KMS-11 (cell line): Measurements from ENCODE around the gene PXN.

Source experiments
- H2AFZ ChIP-seq: fragments of 200-600 bp; sonication (generic); 2 replicates; pipeline ENCODE4 v1.6.1; 2016; ENCODE audit warnings: antibody characterized with exemption, mixed run types, low read depth
- H3K27ac ChIP-seq: fragments of 200-600 bp; sonication (generic); 2 replicates; pipeline ENCODE4 v1.6.1; 2016; ENCODE audit warnings: mild to moderate bottlenecking, mixed run types
- H3K27me3 ChIP-seq: fragments of 200-600 bp; sonication (generic); 2 replicates; pipeline ENCODE4 v1.6.1; 2017; ENCODE audit warnings: mild to moderate bottlenecking, low read depth, mixed run types, moderate library complexity; ENCODE audit not compliant: insufficient read depth
- H3K36me3 ChIP-seq: fragments of 200-600 bp; sonication (generic); 2 replicates; pipeline ENCODE4 v1.6.1; 2017; ENCODE audit warnings: mild to moderate bottlenecking, mixed run types; ENCODE audit not compliant: insufficient read depth
- H3K4me1 ChIP-seq: fragments of 200-600 bp; sonication (generic); 2 replicates; pipeline ENCODE4 v1.6.1; 2016; ENCODE audit warnings: mild to moderate bottlenecking, low read depth, mixed run types; ENCODE audit not compliant: poor library complexity, severe bottlenecking
- H3K4me2 ChIP-seq: fragments of 200-600 bp; sonication (generic); 2 replicates; pipeline ENCODE4 v1.7.0; 2016; ENCODE audit warnings: mild to moderate bottlenecking, mixed run types
- H3K4me3 ChIP-seq: fragments of 200-600 bp; sonication (generic); IDR thresholded peaks from 2 replicates; pipeline ENCODE4 v1.6.1; 2017; ENCODE audit warnings: low read depth, low read length, mixed read lengths; ENCODE audit not compliant: insufficient read depth
- H3K79me2 ChIP-seq: fragments of 200-600 bp; sonication (generic); 2 replicates; pipeline ENCODE4 v1.6.1; 2016; ENCODE audit warnings: low read depth, mixed run types; ENCODE audit not compliant: insufficient read depth
- H3K9ac ChIP-seq: fragments of 200-600 bp; sonication (generic); 2 replicates; pipeline ENCODE4 v1.6.1; 2016; ENCODE audit warnings: mild to moderate bottlenecking, mixed run types
- H4K20me1 ChIP-seq: fragments of 200-600 bp; sonication (generic); 2 replicates; pipeline ENCODE4 v1.6.1; 2016; ENCODE audit warnings: mild to moderate bottlenecking, mixed run types; ENCODE audit not compliant: insufficient read depth
- TF ChIP-seq, protein P1 (sequence below): fragments of 200-600 bp; sonication (generic); conservative IDR thresholded peaks from 2 replicates; pipeline ENCODE4 v1.6.1; 2017; ENCODE audit warnings: low read depth, mild to moderate bottlenecking, antibody characterized with exemption, low read length, moderate library complexity, mixed read lengths

PXN gene

DNA sequence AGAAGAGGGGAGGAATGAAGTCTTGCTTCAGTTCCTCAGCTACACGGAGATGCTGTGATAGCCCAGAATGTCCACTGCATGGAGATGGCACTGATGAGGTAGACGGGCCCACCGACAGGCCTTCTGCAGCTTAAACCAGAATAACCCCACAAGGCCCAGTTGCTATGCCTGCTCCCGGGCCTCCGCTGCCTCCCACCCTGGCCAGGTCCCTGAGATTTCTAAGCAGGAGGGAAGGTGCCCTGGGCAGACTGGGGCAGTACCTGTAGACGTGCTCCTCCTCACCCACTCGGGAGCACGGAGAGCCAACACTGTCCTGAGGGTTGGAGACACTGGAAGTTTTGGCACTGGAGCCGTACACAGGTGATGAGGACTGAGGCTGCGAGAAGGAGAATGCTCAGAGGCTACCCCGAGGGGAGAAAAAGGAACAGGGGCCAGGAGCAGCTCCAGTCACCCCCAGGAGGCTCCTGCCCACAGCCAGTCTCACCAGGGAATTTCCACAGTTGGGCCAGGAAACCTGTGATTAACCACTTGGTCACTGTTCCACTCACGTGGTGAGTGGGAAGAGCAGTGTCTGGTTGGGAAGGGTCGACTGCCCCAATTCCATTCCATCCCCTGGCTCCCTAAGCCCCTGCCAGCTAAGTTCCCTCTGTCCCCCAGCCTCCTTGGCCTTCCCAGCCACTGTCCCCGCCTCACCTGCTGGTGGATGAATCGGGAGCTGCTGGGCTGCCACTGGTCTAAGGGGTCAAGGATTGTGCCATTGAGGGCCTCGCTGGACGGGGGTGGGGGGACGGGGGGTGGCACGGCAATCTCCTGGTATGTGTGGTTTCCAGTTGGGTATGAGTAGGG is 41.8 kb downstream of the PXN start:
- H3K27me3 ChIP-seq: no peaks in the 10 kb centered on the region
- H3K4me1 ChIP-seq: peaks cover 8% of the 10 kb centered on the region
- H3K4me3 ChIP-seq: no peak overlapping the region
- TF ChIP-seq, protein P1, sequence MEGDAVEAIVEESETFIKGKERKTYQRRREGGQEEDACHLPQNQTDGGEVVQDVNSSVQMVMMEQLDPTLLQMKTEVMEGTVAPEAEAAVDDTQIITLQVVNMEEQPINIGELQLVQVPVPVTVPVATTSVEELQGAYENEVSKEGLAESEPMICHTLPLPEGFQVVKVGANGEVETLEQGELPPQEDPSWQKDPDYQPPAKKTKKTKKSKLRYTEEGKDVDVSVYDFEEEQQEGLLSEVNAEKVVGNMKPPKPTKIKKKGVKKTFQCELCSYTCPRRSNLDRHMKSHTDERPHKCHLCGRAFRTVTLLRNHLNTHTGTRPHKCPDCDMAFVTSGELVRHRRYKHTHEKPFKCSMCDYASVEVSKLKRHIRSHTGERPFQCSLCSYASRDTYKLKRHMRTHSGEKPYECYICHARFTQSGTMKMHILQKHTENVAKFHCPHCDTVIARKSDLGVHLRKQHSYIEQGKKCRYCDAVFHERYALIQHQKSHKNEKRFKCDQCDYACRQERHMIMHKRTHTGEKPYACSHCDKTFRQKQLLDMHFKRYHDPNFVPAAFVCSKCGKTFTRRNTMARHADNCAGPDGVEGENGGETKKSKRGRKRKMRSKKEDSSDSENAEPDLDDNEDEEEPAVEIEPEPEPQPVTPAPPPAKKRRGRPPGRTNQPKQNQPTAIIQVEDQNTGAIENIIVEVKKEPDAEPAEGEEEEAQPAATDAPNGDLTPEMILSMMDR: no peak
- no peaks in the 10 kb centered on the region for H3K79me2 ChIP-seq
- no peaks in the 10 kb centered on the region for H3K36me3 ChIP-seq
- no peak overlapping the region for H2AFZ ChIP-seq
- no peaks in the 10 kb centered on the region for H4K20me1 ChIP-seq
- H3K27ac ChIP-seq: no peak overlapping the region
- no peak overlapping the region for H3K4me2 ChIP-seq
- H3K9ac ChIP-seq: no peak overlapping the region

DNA sequence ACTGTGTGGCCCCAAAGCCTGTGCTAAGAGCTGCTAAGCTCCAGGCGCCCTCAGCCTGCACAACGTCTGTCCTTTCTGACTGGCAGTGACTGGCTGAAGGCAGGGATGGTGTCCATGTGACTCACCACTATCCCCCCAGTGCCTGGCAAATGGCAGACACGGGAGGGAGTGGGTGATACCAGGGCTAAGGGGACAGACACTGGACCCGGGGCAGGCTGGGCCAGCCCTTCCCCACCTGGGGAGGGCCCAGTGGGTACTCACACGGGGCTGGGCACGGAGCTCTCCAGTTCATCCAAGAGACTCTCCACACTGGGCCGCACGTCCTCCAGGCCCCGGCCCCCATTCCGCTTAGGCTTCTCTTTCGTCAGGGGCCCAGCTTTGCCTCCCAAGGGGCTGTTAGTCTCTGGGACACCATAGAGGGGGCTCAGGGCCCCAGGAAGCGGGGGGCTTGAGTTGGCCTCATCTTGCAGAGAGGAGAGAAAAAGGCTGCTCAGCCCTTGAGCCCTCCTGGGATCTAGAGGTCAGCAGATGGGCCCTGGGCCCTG is 43.2 kb downstream of the PXN start:
- no peaks in the 10 kb centered on the region for H3K36me3 ChIP-seq
- H3K79me2 ChIP-seq: no peaks in the 10 kb centered on the region
- H3K4me2 ChIP-seq: no peak overlapping the region
- no peaks in the 10 kb centered on the region for H3K4me1 ChIP-seq
- no peak overlapping the region for H3K4me3 ChIP-seq
- H4K20me1 ChIP-seq: no peaks in the 10 kb centered on the region
- no peaks in the 10 kb centered on the region for H3K27me3 ChIP-seq
- H3K27ac ChIP-seq: no peak overlapping the region
- H3K9ac ChIP-seq: no peak overlapping the region
- TF ChIP-seq, protein P1: no peak
- no peak overlapping the region for H2AFZ ChIP-seq

DNA sequence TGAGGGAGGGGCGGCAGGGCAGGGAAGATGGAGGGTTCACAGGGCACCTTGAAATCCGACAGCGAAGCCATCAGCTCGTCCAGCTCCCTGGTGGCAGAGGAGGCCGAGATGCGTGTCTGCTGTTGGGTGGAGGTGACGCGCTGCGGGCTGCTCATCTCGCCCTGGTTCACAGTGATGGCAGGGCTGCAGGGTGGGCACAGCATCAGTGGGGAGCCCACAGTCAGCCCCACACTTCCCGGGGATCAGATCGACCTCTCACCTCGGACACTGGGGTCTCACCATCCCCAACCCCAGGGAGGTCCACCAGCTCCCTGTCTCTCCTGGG is 44.0 kb downstream of the PXN start:
- Histone ChIP-seq H3K79me2 (no peaks in the 10 kb centered on the region), H3K27me3 (no peaks in the 10 kb centered on the region), H3K4me3 (no peak overlapping the region), H3K27ac (no peak overlapping the region), H3K9ac (no peak overlapping the region), H4K20me1 (no peaks in the 10 kb centered on the region), H3K4me2 (no peak overlapping the region), H2AFZ (no peak overlapping the region), H3K4me1 (no peaks in the 10 kb centered on the region), H3K36me3 (no peaks in the 10 kb centered on the region)
- TF ChIP-seq, protein P1: no peak

DNA sequence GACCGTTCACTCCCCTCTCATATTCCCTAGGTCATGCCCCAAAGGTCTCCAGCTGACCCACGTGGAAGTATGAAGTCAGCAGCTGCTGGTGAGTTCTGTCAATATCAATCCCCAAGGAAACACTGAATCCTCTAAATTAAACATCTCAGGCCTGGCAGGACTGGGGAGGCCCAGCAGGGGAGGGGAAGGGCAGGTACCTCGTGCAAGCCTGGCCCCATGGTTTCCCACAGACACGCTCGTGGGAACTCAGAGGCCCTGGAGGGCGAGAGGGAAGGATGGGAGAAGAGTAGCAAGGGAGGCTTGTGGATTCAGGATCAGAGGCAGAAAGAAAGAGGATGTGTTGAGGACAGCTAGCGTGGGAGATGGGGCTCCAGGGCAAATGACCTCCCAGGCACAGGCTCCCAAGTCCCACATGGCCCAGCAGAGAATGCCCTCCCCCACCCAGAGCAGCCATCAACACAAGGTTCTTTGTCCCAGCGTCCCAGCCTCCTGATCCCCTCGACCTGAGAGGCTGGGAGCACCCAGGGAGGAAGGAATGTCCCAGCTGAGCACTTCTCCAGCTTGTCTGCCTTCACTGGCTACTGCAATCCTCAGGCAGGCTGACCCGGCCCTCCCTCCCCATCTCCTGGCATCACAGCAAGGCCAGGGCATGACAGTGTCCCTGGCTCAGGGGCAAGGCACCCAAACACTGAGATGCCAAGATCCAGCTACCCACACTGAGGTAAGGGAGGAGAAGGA is 44.5 kb downstream of the PXN start:
- H4K20me1 ChIP-seq: no peaks in the 10 kb centered on the region
- no peaks in the 10 kb centered on the region for H3K4me1 ChIP-seq
- H3K27ac ChIP-seq: no peak overlapping the region
- no peak overlapping the region for H3K4me3 ChIP-seq
- H3K27me3 ChIP-seq: no peaks in the 10 kb centered on the region
- TF ChIP-seq, protein P1: no peak
- no peak overlapping the region for H3K4me2 ChIP-seq
- no peak overlapping the region for H3K9ac ChIP-seq
- no peak overlapping the region for H2AFZ ChIP-seq
- H3K36me3 ChIP-seq: no peaks in the 10 kb centered on the region
- H3K79me2 ChIP-seq: no peaks in the 10 kb centered on the region
